LoVo (cell line): ENCODE measurements around the gene BAG2.

ENCODE experiments used
- DNase-seq: peaks from one replicate; pipeline ENCODE4 v3.0.0-alpha.2; 2016; ENCODE audit warnings: low spot score

Gene BAG2

GRCh38 chr6:57221936-57222742 lies 50.0 kb downstream of the BAG2 start, which contains the start of gene RAB23:
Gene RAB23 (minus strand): TSS chr6:57222307. CDS start chr6:57210380, 11,927 bp downstream.
- peak; percentile 86 for DNase-seq

- no peak for DNase-seq
These were observed 50.6 kb downstream of the BAG2 start for GRCh38 chr6:57222743-57223077.

- no peak for DNase-seq
These were observed 52.8 kb downstream of the BAG2 start for GRCh38 chr6:57224769-57225515.

GRCh38 chr6:57226221-57226620 lies 54.1 kb downstream of the BAG2 start:
- DNase-seq = no peak
